ENCODE data around the gene ANKS1A.

ANKS1A gene

GRCh38 chr6:35061651-35062410, 172.8 kb downstream of the ANKS1A start:
- Mint-ChIP-seq H3K4me1 (peaks cover 6% of the 10 kb centered on the region), H3K9me3 (no peaks in the 10 kb centered on the region)

GRCh38 chr6:35062676-35063574, 173.9 kb downstream of the ANKS1A start:
- Mint-ChIP-seq H3K4me3 (no peak overlapping the region), H3K9me3 (no peaks in the 10 kb centered on the region), H3K27ac (no peak overlapping the region), H3K36me3 (ENCODE audit: low read depth) (no peaks in the 10 kb centered on the region), H3K27me3 (no peaks in the 10 kb centered on the region), H3K4me1 (peaks cover 6% of the 10 kb centered on the region)
- no peak for ATAC-seq
- no peak for DNase-seq

More at GRCh38 chr6:35061651-35062410, 172.8 kb downstream of the ANKS1A start:
- DNase-seq = no peak
- no peak overlapping the region for H3K27ac Mint-ChIP-seq
- no peak for ATAC-seq
- no peaks in the 10 kb centered on the region for H3K27me3 Mint-ChIP-seq
- no peak overlapping the region for H3K4me3 Mint-ChIP-seq
- no peaks in the 10 kb centered on the region for H3K36me3 Mint-ChIP-seq (ENCODE audit: low read depth)

GRCh38 chr6:35063701-35064280, 174.7 kb downstream of the ANKS1A start:
- no peak overlapping the region for H3K27ac Mint-ChIP-seq
- no peaks in the 10 kb centered on the region for H3K36me3 Mint-ChIP-seq (ENCODE audit: low read depth)
- H3K9me3 Mint-ChIP-seq = no peaks in the 10 kb centered on the region

GRCh38 chr6:35064290-35064689, 175.2 kb downstream of the ANKS1A start:
- Mint-ChIP-seq H3K4me3 (no peak overlapping the region), H3K27me3 (no peaks in the 10 kb centered on the region), H3K27ac (no peak overlapping the region), H3K9me3 (no peaks in the 10 kb centered on the region), H3K36me3 (ENCODE audit: low read depth) (no peaks in the 10 kb centered on the region), H3K4me1 (no peaks in the 10 kb centered on the region)
- ATAC-seq (no peak), DNase-seq (no peak)

More at GRCh38 chr6:35063701-35064280, 174.7 kb downstream of the ANKS1A start:
- H3K4me1 Mint-ChIP-seq = peaks cover 2% of the 10 kb centered on the region
- H3K27me3 Mint-ChIP-seq = no peaks in the 10 kb centered on the region
- no peak for DNase-seq
- no peak overlapping the region for H3K4me3 Mint-ChIP-seq
- ATAC-seq = no peak

- no peaks in the 10 kb centered on the region for H3K36me3 Mint-ChIP-seq (ENCODE audit: low read depth)
- H3K4me3 Mint-ChIP-seq = no peak overlapping the region
- H3K4me1 Mint-ChIP-seq = no peaks in the 10 kb centered on the region
- no peaks in the 10 kb centered on the region for H3K9me3 Mint-ChIP-seq
- ATAC-seq = no peak
- no peak for DNase-seq
- H3K27ac Mint-ChIP-seq = no peak overlapping the region
- H3K27me3 Mint-ChIP-seq = no peaks in the 10 kb centered on the region
These were observed 175.8 kb downstream of the ANKS1A start for GRCh38 chr6:35064757-35065440.

- Mint-ChIP-seq H3K27me3 (no peaks in the 10 kb centered on the region), H3K4me1 (no peaks in the 10 kb centered on the region), H3K36me3 (ENCODE audit: low read depth) (no peaks in the 10 kb centered on the region), H3K9me3 (no peaks in the 10 kb centered on the region), H3K4me3 (no peak overlapping the region), H3K27ac (no peak overlapping the region)
- DNase-seq = no peak
- ATAC-seq = no peak
These were observed 176.4 kb downstream of the ANKS1A start for GRCh38 chr6:35065441-35065800.

- Mint-ChIP-seq H3K9me3 (no peaks in the 10 kb centered on the region), H3K4me1 (no peaks in the 10 kb centered on the region), H3K27ac (no peak overlapping the region), H3K4me3 (no peak overlapping the region), H3K36me3 (ENCODE audit: low read depth) (no peaks in the 10 kb centered on the region), H3K27me3 (no peaks in the 10 kb centered on the region)
- no peak for DNase-seq
- no peak for ATAC-seq
These were observed 176.8 kb downstream of the ANKS1A start for GRCh38 chr6:35065870-35066269.

GRCh38 chr6:35067234-35067633, 178.2 kb downstream of the ANKS1A start:
- Mint-ChIP-seq H3K9me3 (no peaks in the 10 kb centered on the region), H3K4me3 (no peak overlapping the region), H3K27ac (no peak overlapping the region), H3K36me3 (ENCODE audit: low read depth) (no peaks in the 10 kb centered on the region), H3K27me3 (no peaks in the 10 kb centered on the region), H3K4me1 (no peaks in the 10 kb centered on the region)
- DNase-seq (no peak), ATAC-seq (no peak)

GRCh38 chr6:35068206-35068605, 179.2 kb downstream of the ANKS1A start:
- Mint-ChIP-seq H3K27ac (no peak overlapping the region), H3K4me1 (no peaks in the 10 kb centered on the region), H3K4me3 (no peak overlapping the region), H3K36me3 (ENCODE audit: low read depth) (no peaks in the 10 kb centered on the region), H3K27me3 (no peaks in the 10 kb centered on the region), H3K9me3 (no peaks in the 10 kb centered on the region)
- ATAC-seq = no peak
- no peak for DNase-seq

GRCh38 chr6:35068644-35069043, 179.6 kb downstream of the ANKS1A start:
- Mint-ChIP-seq H3K27me3 (no peaks in the 10 kb centered on the region), H3K4me3 (no peak overlapping the region), H3K36me3 (ENCODE audit: low read depth) (no peaks in the 10 kb centered on the region), H3K9me3 (no peaks in the 10 kb centered on the region), H3K27ac (no peak overlapping the region), H3K4me1 (no peaks in the 10 kb centered on the region)
- DNase-seq (no peak), ATAC-seq (no peak)

GRCh38 chr6:35069262-35069661, 180.2 kb downstream of the ANKS1A start:
- Mint-ChIP-seq H3K27me3 (no peaks in the 10 kb centered on the region), H3K27ac (no peak overlapping the region), H3K4me3 (no peak overlapping the region), H3K9me3 (no peaks in the 10 kb centered on the region), H3K36me3 (ENCODE audit: low read depth) (no peaks in the 10 kb centered on the region), H3K4me1 (no peaks in the 10 kb centered on the region)
- no peak for ATAC-seq
- no peak for DNase-seq

- H3K9me3 Mint-ChIP-seq = no peaks in the 10 kb centered on the region
- H3K4me1 Mint-ChIP-seq = no peaks in the 10 kb centered on the region
- H3K27ac Mint-ChIP-seq = no peak overlapping the region
- no peak overlapping the region for H3K4me3 Mint-ChIP-seq
- no peak for ATAC-seq
- DNase-seq = no peak
- no peaks in the 10 kb centered on the region for H3K36me3 Mint-ChIP-seq (ENCODE audit: low read depth)
- no peaks in the 10 kb centered on the region for H3K27me3 Mint-ChIP-seq
These were observed 181.1 kb downstream of the ANKS1A start for GRCh38 chr6:35070111-35070510.

GRCh38 chr6:35071347-35071994, 182.4 kb downstream of the ANKS1A start:
- Mint-ChIP-seq H3K27ac (no peak overlapping the region), H3K27me3 (no peaks in the 10 kb centered on the region), H3K9me3 (no peaks in the 10 kb centered on the region), H3K36me3 (ENCODE audit: low read depth) (no peaks in the 10 kb centered on the region), H3K4me3 (no peak overlapping the region), H3K4me1 (no peaks in the 10 kb centered on the region)
- DNase-seq = no peak
- ATAC-seq = no peak

GRCh38 chr6:35072051-35072697, 183.1 kb downstream of the ANKS1A start:
- H3K4me3 Mint-ChIP-seq = no peak overlapping the region
- no peaks in the 10 kb centered on the region for H3K27me3 Mint-ChIP-seq
- H3K4me1 Mint-ChIP-seq = no peaks in the 10 kb centered on the region
- DNase-seq (no peak), ATAC-seq (no peak)
- H3K36me3 Mint-ChIP-seq (ENCODE audit: low read depth) = no peaks in the 10 kb centered on the region
- no peak overlapping the region for H3K27ac Mint-ChIP-seq
- H3K9me3 Mint-ChIP-seq = no peaks in the 10 kb centered on the region

Measured in activated naive CD8-positive, alpha-beta T cell treated with anti-CD3 and anti-CD28 coated beads, Interleukin-2, amount 50 U/mL, for 24 hours (primary cell).